ENCODE results near the gene ENTR1. TPM values are rescaled to one million over a fixed set of nuclear protein-coding genes. Genes with fewer than 3 reads are reported as not detected.

Gene ENTR1
- polyA plus RNA-seq, 3 donors, result 3.3 to 60.0 (median 9.6) TPM

- intact Hi-C loops (cut with micrococcal nuclease), result no loop called here
- Mint-ChIP-seq H3K27me3 (ENCODE audit: low read depth in 3 of 3) (peaks cover 0 to 4% (median 0%) of the 10 kb centered on the region in 3 donors), H3K27ac (peak overlapping the region in 1 of 7 donors; percentile 65), H3K9me3 (peaks cover 0 to 1% (median 0%) of the 10 kb centered on the region in 7 donors), H3K36me3 (peaks cover 51 to 74% of the 10 kb centered on the region in 2 donors), H3K4me3 (no peak overlapping the region), H3K4me1 (peaks cover 14% of the 10 kb centered on the region)
- H3K4me1 ChIP-seq (ENCODE audit: control insufficient read depth in 1 of 2, insufficient read depth in 2 of 2, low read length in 2 of 2), result peaks cover 16 to 21% of the 10 kb centered on the region in 2 donors
- no peak overlapping the region for H3K9ac ChIP-seq (ENCODE audit: insufficient read depth, low read length, poor library complexity, severe bottlenecking)
- TF ChIP-seq, protein P1, sequence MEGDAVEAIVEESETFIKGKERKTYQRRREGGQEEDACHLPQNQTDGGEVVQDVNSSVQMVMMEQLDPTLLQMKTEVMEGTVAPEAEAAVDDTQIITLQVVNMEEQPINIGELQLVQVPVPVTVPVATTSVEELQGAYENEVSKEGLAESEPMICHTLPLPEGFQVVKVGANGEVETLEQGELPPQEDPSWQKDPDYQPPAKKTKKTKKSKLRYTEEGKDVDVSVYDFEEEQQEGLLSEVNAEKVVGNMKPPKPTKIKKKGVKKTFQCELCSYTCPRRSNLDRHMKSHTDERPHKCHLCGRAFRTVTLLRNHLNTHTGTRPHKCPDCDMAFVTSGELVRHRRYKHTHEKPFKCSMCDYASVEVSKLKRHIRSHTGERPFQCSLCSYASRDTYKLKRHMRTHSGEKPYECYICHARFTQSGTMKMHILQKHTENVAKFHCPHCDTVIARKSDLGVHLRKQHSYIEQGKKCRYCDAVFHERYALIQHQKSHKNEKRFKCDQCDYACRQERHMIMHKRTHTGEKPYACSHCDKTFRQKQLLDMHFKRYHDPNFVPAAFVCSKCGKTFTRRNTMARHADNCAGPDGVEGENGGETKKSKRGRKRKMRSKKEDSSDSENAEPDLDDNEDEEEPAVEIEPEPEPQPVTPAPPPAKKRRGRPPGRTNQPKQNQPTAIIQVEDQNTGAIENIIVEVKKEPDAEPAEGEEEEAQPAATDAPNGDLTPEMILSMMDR (IDR thresholded peaks at IDR 0.05), result no peak
- peaks cover 15% of the 10 kb centered on the region for H3K79me2 ChIP-seq (ENCODE audit: insufficient read depth, low read length)
- no peak overlapping the region for H3K4me2 ChIP-seq (replicated peaks; ENCODE audit: extremely low read depth, low read length, poor library complexity, severe bottlenecking)
- DNase-seq, result no peak
- no peak overlapping the region for H3K4me3 ChIP-seq (replicated peaks in 1 of 3; ENCODE audit: low read depth in 2 of 3, low read length in 3 of 3)
- WGBS (ENCODE audit: insufficient coverage), result 95% methylated on average over 20 of the region's 26 CpGs
- no peak overlapping the region for H2AFZ ChIP-seq (ENCODE audit: insufficient read depth, low read depth, low read length, poor library complexity, severe bottlenecking)
- H3K27me3 ChIP-seq (ENCODE audit: control insufficient read depth in 2 of 2, insufficient read depth in 2 of 2, low read length in 2 of 2), result no peaks in the 10 kb centered on the region
- peaks cover 14% of the 10 kb centered on the region for H4K20me1 ChIP-seq (ENCODE audit: insufficient read depth, low read length)
- H3K9me3 ChIP-seq (replicated peaks in 1 of 2; ENCODE audit: control insufficient read depth in 1 of 2, insufficient read depth in 1 of 2, low read length in 2 of 2), result no peaks in the 10 kb centered on the region
- peaks cover 58 to 65% of the 10 kb centered on the region in 2 donors for H3K36me3 ChIP-seq (replicated peaks in 1 of 2; ENCODE audit: control insufficient read depth in 1 of 2, insufficient read depth in 2 of 2, low read length in 2 of 2)
- H3K27ac ChIP-seq (ENCODE audit: low read depth in 1 of 2, low read length in 2 of 2), result no peak overlapping the region
Observed at GRCh38 chr9:136395345-136396218, 14.8 kb downstream of the ENTR1 start.

DNA sequence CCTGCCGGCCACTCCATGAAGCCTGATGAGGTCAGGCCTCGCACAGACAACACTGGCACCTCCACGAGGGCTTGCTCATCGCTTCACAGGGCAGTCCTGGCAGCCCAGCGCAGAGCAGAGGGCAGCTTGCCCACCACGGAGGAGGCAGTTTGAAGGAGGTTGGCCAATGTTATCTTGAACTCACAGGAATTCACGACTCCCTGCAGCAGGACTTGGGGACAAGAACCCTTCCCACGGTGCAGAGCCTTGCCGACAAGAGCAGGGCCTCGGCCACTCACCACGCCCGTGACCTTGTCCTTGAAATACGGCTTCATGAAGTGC, 15.4 kb downstream of the ENTR1 start:
- peak overlapping the region in 1 of 7 donors; percentile 51 for H3K27ac Mint-ChIP-seq
- Histone ChIP-seq H3K36me3 (replicated peaks in 1 of 2; ENCODE audit: control insufficient read depth in 1 of 2, insufficient read depth in 2 of 2, low read length in 2 of 2) (peaks cover 59 to 71% of the 10 kb centered on the region in 2 donors), H3K27ac (ENCODE audit: low read depth in 1 of 2, low read length in 2 of 2) (no peak overlapping the region), H4K20me1 (ENCODE audit: insufficient read depth, low read length) (peaks cover 14% of the 10 kb centered on the region), H3K4me3 (replicated peaks in 1 of 3; ENCODE audit: low read depth in 2 of 3, low read length in 3 of 3) (no peak overlapping the region), H3K27me3 (ENCODE audit: control insufficient read depth in 2 of 2, insufficient read depth in 2 of 2, low read length in 2 of 2) (no peaks in the 10 kb centered on the region), H3K79me2 (ENCODE audit: insufficient read depth, low read length) (peaks cover 15% of the 10 kb centered on the region), H3K4me2 (replicated peaks; ENCODE audit: extremely low read depth, low read length, poor library complexity, severe bottlenecking) (no peak overlapping the region), H3K9ac (ENCODE audit: insufficient read depth, low read length, poor library complexity, severe bottlenecking) (no peak overlapping the region), H3K9me3 (replicated peaks in 1 of 2; ENCODE audit: control insufficient read depth in 1 of 2, insufficient read depth in 1 of 2, low read length in 2 of 2) (no peaks in the 10 kb centered on the region), H3K4me1 (ENCODE audit: control insufficient read depth in 1 of 2, insufficient read depth in 2 of 2, low read length in 2 of 2) (peaks cover 11 to 15% of the 10 kb centered on the region in 2 donors), H2AFZ (ENCODE audit: insufficient read depth, low read depth, low read length, poor library complexity, severe bottlenecking) (no peak overlapping the region)
- 93% methylated on average over 10 of the region's 13 CpGs for WGBS (ENCODE audit: insufficient coverage)
- intact Hi-C loops (cut with micrococcal nuclease), result no loop called here
- peaks cover 12% of the 10 kb centered on the region for H3K4me1 Mint-ChIP-seq
- H3K4me3 Mint-ChIP-seq, result no peak overlapping the region
- peaks cover 55 to 79% of the 10 kb centered on the region in 2 donors for H3K36me3 Mint-ChIP-seq
- DNase-seq, result no peak
- TF ChIP-seq, protein P1 (IDR thresholded peaks at IDR 0.05), result no peak
- no peaks in the 10 kb centered on the region for H3K9me3 Mint-ChIP-seq
- peaks cover 0 to 4% (median 0%) of the 10 kb centered on the region in 3 donors for H3K27me3 Mint-ChIP-seq (ENCODE audit: low read depth in 3 of 3)

Measured in CD14-positive monocyte (primary cell).